RWPE1 (cell line): ENCODE measurements around the gene IDUA.
"Not testable (repeated sequence)": the region's sequence is repeated elsewhere in the genome, so short reads cannot be mapped to it uniquely, and the experiment has no call there.

Experiments used
- CTCF ChIA-PET: fragments of 350-600 bp; sonication (Branson Sonifier 250); formaldehyde crosslinking; extraction: SDS; loops from one replicate; lab custom pipeline; 2021; lab: Yijun Ruan, JAX
- POLR2A ChIA-PET: fragments of 400-600 bp; formaldehyde crosslinking; extraction: SDS; loops from one replicate; lab custom pipeline; 2020; ENCODE audit warnings: antibody characterized with exemption; ENCODE audit not compliant: low non-redundant PET; lab: Yijun Ruan, JAX
- DNase-seq: peaks from one replicate; pipeline ENCODE4 v3.0.0; 2012; ENCODE audit warnings: low spot score
- H3K27ac ChIP-seq: fragments of 450-650 bp; 2 replicates; pipeline ENCODE4 v1.5.1; 2017
- TF ChIP-seq, protein P1 (sequence below): fragments of 450-650 bp; conservative IDR thresholded peaks from 2 replicates; pipeline ENCODE4 v1.5.1; 2017; ENCODE audit warnings: low read depth, mild to moderate bottlenecking

The IDUA gene

DNA sequence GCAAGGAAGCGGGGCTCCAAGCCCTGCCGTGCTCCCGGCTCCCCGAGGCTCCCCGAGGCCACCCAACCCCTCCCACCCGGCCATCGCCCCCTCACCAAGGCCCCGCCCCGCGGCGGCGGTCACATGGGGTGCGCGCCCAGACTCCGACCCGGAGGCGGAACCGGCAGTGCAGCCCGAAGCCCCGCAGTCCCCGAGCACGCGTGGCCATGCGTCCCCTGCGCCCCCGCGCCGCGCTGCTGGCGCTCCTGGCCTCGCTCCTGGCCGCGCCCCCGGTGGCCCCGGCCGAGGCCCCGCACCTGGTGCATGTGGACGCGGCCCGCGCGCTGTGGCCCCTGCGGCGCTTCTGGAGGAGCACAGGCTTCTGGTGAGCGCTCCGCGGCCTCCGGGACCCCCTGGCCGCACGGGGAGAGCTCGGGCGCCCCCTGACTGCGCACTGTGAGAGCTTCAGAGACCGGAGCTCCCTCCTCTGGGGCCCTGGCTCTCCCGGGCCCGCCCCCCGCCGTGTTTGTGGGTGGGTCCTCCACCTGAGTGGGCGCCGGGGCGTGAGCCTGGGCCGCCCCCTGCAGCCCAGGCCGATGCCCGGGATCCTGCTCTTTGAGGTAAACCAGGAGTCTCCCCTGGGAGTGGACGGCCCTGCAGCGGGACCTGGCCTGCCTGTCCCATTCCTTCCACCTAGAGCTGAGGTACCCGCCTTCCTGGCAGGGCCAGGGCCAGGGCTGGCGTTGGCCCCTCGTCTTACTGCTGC lies at the start of gene IDUA:
IDUA (plus strand) TSS at position 166 of the 745 bp plus-strand sequence; CDS start at position 207, 41 bp downstream.
- DNase-seq: peak; percentile 73
- ChIA-PET CTCF (interaction anchor here (0.6 kb wide), 1 partner anchor 346 kb away, joined by 5 read pairs; no protein-coding TSS in a partner anchor), POLR2A (interaction anchor here (0.5 kb wide), 1 partner anchor 1183 kb away, joined by 3 read pairs; no protein-coding TSS in a partner anchor)
- H3K27ac ChIP-seq: peak within 1 kb of the TSS; percentile 79
- TF ChIP-seq, protein P1, sequence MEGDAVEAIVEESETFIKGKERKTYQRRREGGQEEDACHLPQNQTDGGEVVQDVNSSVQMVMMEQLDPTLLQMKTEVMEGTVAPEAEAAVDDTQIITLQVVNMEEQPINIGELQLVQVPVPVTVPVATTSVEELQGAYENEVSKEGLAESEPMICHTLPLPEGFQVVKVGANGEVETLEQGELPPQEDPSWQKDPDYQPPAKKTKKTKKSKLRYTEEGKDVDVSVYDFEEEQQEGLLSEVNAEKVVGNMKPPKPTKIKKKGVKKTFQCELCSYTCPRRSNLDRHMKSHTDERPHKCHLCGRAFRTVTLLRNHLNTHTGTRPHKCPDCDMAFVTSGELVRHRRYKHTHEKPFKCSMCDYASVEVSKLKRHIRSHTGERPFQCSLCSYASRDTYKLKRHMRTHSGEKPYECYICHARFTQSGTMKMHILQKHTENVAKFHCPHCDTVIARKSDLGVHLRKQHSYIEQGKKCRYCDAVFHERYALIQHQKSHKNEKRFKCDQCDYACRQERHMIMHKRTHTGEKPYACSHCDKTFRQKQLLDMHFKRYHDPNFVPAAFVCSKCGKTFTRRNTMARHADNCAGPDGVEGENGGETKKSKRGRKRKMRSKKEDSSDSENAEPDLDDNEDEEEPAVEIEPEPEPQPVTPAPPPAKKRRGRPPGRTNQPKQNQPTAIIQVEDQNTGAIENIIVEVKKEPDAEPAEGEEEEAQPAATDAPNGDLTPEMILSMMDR: peak; percentile 75

DNA sequence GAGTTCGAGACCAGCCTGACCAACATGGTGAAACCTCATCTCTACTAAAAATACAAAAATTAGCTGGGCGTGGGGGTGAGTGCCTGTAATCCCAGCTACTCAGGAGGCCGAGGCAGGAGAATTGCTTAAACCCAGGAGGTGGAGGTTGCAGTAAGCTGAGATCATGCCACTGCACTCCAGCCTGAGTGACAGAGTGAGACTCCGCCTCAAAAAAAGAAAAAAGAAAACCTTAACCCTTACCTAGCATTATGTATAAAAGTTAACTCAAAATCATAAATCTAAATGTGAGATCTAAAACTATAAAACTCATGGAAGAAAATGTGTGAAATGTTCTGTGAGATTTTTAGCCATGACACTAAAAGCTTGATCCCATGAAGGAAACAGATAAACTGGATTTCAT lies 47.3 kb upstream of the IDUA start:
- POLR2A ChIA-PET: interaction anchor here (0.6 kb wide), 1 partner anchor 38 kb away, joined by 4 read pairs; no protein-coding TSS in a partner anchor
- DNase-seq, CTCF ChIA-PET, H3K27ac ChIP-seq: not testable (repeated sequence)

DNA sequence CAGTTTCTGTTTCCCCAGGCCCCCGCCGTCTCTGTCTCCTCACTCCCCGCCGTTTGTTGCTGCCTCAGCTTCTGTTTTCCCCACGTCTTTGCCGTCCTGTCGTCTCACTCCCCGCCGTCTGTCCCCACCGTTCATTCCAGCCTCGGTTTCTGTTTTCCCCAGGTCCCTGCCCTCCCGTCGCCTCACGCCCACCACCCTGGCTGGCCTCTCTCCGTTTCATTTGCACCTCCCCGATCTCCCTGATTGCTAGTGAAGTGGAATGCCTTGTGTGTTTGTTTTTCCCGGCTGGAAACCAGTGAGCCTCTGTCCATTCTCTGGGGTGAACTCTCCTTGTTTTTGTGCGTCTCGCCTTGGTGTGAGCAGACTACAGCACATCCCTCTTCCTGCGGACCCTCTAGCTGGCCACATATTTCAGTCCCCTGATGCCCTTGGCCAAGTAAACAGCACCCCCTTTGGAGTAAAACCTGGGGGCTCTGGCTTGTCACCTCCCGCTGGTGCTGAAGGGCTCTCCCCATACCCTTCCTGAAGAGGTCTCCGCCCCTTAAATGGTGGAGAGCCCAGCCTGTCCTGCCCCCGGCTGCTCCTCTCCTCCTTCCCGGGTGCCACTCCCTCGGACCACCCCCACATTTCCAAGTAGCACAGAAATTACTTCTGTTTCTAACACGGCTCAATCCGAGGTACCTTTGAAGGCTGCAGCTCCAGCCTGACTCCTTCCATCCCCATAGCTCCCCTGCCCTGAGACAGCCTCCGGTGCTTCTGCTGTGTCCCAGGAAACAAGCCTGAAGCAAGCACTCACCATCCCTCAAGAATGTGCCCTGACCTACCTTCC lies 41.4 kb upstream of the IDUA start:
- H3K27ac ChIP-seq: no peak overlapping the region
- ChIA-PET POLR2A (no interaction called here), CTCF (no interaction called here)
- DNase-seq: no peak
- TF ChIP-seq, protein P1: no peak

GRCh38 chr4:946103-946450 lies 40.8 kb upstream of the IDUA start:
- no peak for DNase-seq
- CTCF ChIA-PET: no interaction called here
- TF ChIP-seq, protein P1: no peak
- no peak overlapping the region for H3K27ac ChIP-seq
- POLR2A ChIA-PET: no interaction called here

DNA sequence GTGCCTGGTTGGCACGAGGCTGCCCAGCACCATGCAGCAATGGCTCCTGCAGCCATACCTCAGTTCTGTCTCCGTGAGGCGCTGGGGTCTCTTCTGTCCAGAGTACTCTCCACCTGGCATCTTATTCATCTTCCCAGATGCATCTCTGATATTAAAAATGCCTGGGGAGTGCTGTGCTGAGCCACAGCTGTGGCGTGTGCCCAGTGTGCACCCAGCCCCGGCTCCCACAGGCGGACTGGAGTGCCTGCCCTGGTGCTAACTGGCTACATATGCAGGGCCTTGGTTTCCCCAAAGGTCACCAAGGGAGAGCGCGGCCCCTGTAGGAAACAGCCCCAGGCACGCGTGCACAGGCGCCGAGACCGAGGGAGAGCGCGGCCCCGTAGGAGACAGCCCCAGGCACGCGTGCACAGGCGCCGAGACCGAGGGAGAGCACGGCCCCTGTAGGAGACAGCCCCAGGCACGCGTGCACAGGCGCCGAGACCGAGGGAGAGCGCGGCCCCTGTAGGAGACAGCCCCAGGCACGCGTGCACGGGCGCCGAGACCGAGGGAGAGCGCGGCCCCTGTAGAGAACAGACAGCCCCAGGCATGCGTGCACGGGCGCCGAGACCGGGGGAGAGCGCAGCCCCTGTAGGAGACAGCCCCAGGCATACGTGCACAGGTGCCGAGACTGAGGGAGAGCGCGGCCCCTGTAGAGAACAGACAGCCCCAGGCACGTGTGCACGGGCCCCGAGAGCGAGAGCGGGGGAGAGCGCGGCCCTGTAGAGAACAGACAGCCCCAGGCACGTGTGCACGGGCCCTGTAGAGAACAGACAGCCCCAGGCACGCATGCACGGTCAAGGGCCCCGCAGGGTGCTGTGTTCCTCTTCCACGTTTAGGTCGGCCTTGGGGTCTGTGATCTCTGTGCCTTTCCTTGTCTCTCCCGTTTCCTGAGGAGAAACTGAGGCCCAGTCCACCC lies 40.0 kb upstream of the IDUA start:
- CTCF ChIA-PET: no interaction called here
- TF ChIP-seq, protein P1: no peak
- H3K27ac ChIP-seq: no peak overlapping the region
- no peak for DNase-seq
- POLR2A ChIA-PET: no interaction called here

GRCh38 chr4:947491-947971 lies 39.3 kb upstream of the IDUA start:
- DNase-seq: no peak
- TF ChIP-seq, protein P1: no peak
- CTCF ChIA-PET: no interaction called here
- POLR2A ChIA-PET: no interaction called here
- H3K27ac ChIP-seq: no peak overlapping the region
